Right kidney (tissue), 9 donors: ENCODE data around the gene ZNF888.

Experiments
- DNase-seq: peaks from one replicate; pipeline ENCODE4 v3.0.0-alpha.2; 2016
- long read RNA-seq, 8 donors: transcript quantifications; one replicate each; lab custom pipeline, GENCODE V29; 2026

Gene ZNF888
- long read RNA-seq, donor 1, result 0 reads
- long read RNA-seq, donor 2, result 0 reads
- long read RNA-seq, donor 3, result 0 reads
- long read RNA-seq, donor 4, full-length matches to known transcripts, result 1 of 1 reads
- long read RNA-seq, donor 4, partial matches to known transcripts, result 0 of 1 reads
- long read RNA-seq, donor 4, other reads (novel, unspliced or antisense), result 0 of 1 reads
- long read RNA-seq, donor 5, result 0 reads
- long read RNA-seq, donor 6, result 0 reads
- long read RNA-seq, donor 7, result 0 reads
- long read RNA-seq, donor 8, result 0 reads

- peak; percentile 83 for DNase-seq
These were observed at the start of gene ZNF888 for GRCh38 chr19:52922841-52923777. TSS of gene ZNF888 (minus strand) at chr19:52923428. CDS start at chr19:52917873, 5,555 bp downstream.

- no peak for DNase-seq
These were observed 44.5 kb upstream of the ZNF888 start for GRCh38 chr19:52967772-52968171.

GRCh38 chr19:52963247-52963618 is 40.0 kb upstream of the ZNF888 start:
- DNase-seq, result peak; percentile 81

- DNase-seq, result peak; percentile 87
These were observed 39.4 kb upstream of the ZNF888 start, which contains the start of gene ZNF816 for GRCh38 chr19:52962394-52963246. TSS of gene ZNF816 (minus strand) at chr19:52962881. CDS start at chr19:52956089, 6,792 bp downstream.

- no peak for DNase-seq
These were observed 38.8 kb upstream of the ZNF888 start for GRCh38 chr19:52961981-52962380.

GRCh38 chr19:52959613-52960295 is 36.5 kb upstream of the ZNF888 start:
- no peak for DNase-seq

GRCh38 chr19:52957591-52957990 is 34.4 kb upstream of the ZNF888 start:
- DNase-seq, result no peak

GRCh38 chr19:52956917-52957316 is 33.7 kb upstream of the ZNF888 start:
- DNase-seq, result no peak

- no peak for DNase-seq
These were observed 26.2 kb upstream of the ZNF888 start for GRCh38 chr19:52949422-52949821.

- no peak for DNase-seq
These were observed 25.0 kb upstream of the ZNF888 start for GRCh38 chr19:52948025-52948770.

GRCh38 chr19:52946322-52947310 is 23.4 kb upstream of the ZNF888 start:
- DNase-seq, result peak; percentile 53

GRCh38 chr19:52945652-52946321 is 22.6 kb upstream of the ZNF888 start:
- DNase-seq, result peak; percentile 8

- DNase-seq, result peak; percentile 27
These were observed 21.7 kb upstream of the ZNF888 start for GRCh38 chr19:52944703-52945493.

GRCh38 chr19:52943884-52944643 is 20.8 kb upstream of the ZNF888 start:
- no peak for DNase-seq

- DNase-seq, result no peak
These were observed 20.1 kb upstream of the ZNF888 start for GRCh38 chr19:52943134-52943883.

GRCh38 chr19:52942386-52943133 is 19.3 kb upstream of the ZNF888 start:
- peak; percentile 84 for DNase-seq
